Activated CD8-positive, alpha-beta memory T cell treated with anti-CD3 and anti-CD28 coated beads, Interleukin-2, amount 50 U/mL, for 1 hour (primary cell): Measurements from ENCODE around the gene CHIT1.

ENCODE experiments used
- DNase-seq: peaks from one replicate; pipeline ENCODE4 v3.0.0-alpha.2; 2020; ENCODE audit errors: extremely low read depth

CHIT1 gene

DNA sequence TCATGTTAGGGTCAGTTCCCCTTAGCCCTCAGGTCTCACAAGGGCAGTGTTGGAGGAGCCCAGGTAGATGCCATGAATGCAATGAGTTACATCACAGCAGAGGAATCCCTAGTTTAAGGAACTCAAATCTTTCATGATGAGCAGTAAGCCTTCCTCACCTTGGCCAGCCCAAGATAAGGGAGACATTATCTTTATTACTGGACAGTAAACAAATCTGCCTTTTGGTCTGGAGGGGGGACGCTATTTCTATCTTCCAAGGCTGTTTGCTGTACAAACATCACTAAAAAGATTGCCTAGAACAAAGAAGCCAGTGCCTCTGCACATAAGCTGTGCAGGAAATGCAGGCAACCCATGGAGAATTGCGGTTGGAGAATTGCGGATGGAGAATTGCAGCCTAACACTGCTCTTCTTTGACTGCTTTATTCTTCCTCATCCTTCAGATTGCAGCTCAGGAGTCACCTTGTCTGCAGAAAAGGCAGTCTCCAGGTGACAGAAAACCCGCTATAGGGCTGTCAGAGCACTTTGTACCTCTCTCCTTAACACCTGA, 40.7 kb downstream of the CHIT1 start:
- no peak for DNase-seq

DNA sequence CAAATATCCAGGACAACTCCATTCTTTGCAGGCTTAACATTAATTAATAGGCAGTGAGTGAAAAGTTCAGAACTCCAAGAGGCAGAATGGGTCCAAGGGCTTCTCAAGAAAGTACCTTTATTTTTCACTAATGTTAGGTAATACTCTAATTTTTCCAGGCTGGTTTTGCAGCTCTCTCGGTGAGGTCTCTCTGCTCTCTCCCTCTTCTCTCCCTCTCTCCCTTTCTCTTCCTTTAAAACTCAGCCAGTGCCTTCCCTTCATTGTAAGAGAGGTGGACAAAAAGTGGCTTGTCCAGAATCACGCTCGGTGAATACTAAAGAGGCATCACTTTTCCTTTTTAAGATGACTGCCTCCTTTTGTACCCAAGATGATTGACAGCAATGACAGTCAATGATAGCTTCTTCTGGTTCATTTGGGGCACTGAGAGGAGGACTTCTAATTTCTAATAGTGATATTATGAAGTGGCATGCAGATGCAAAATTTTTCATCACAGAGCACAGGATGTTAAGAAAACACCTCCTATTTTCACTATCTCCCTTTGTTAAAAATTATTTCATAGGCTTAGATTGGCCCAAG, 41.7 kb downstream of the CHIT1 start:
- no peak for DNase-seq

DNA sequence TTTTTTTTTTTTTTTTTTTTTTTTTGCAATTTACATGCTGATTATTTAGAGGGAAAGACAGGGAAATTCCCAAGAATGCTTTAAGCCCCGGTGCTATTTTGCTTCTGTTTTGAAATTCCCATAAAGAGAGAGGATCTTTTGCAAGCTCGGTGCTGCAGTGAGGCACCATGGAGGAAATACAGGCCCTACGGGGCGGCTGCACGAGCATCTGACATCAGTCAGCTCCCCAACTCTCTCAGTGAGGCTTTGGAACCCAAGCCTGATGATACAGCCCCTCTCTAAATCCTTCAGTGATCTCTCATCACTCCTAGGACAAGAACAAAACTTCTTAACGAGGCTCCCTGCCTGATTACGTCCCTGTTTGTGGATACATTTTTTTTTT, 42.2 kb downstream of the CHIT1 start:
- no peak for DNase-seq

DNA sequence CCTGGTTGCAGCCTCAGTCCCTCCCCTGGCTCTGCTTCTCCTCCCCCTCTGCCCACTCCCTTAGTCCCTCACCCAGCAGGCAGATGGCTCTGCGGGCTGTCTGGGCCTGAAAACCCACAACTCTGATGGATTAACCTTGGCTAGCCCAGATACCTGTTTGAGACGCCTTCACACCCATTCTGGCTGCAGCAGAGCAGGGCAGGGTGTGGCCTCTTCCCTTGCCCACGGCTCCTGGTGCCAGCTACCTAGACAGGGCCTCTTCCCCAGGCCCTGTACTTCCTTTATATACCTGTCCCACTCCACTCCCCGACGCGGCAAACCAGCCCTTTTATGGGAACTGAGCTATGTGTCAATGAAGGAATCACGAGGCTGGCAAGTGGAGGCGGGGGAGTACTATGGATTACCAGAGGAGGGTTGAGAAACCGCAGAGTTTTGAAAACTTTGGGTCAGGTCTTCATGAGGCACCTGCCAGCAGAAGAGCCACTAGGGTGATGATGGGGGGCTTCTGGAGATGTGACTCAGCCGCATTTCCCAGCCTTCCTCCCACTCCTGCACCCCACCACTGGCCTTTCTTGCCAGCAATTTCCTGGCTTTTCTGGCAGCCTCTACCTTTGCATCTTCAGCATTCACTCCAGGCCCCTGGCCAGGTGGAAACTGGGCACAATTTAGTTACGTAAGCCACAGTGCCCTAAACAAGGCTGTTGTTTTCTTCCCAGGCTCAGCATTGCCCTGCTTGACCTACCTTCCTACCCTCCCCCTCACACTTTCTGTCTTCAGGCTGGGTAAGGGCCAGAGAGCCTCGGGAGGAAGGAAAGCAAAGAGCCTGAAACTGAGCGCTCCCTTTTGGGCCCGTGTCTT, 42.8 kb downstream of the CHIT1 start, which contains the start of gene CHI3L1:
TSS of gene CHI3L1 (minus strand) at position 259 of the 858 bp plus-strand sequence. CDS start at position 178, 81 bp downstream.
- no peak for DNase-seq

DNA sequence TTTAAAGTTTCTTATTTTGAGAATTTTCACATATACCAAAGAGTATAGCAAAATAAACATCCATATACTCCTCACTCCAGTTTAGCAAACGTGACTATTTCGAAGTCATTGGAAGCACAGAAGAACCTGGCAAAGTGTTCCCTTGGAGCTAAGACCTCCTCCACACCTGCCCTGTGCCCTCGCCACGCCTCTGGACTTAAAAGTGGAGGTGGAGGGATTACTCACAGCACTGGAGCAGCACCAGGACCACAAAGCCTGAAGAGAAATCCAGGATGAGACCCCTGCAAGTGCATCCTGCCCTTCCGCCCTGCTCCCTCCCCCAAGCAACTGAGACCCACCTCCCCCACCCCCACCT, 43.4 kb downstream of the CHIT1 start:
- DNase-seq = no peak

DNA sequence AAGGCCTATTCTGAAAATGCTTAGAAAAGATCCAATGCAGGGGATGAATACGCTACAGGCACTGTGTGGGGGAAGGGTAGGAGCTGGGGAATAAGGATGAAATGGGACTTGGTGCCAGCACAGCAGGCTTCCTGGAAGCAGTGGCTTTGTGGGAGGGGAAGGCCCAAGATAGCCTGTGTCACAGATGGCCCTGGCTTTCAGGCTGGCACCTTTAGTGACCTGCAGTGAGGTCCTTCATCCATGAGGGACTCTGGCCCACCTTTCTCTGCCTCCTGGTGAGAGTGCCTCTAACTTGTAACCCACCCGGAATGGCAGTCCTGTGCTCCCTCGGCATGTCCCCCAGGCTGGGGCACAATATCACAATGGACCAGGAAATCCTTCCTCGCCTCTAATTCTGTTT, 43.9 kb downstream of the CHIT1 start:
- DNase-seq = no peak

DNA sequence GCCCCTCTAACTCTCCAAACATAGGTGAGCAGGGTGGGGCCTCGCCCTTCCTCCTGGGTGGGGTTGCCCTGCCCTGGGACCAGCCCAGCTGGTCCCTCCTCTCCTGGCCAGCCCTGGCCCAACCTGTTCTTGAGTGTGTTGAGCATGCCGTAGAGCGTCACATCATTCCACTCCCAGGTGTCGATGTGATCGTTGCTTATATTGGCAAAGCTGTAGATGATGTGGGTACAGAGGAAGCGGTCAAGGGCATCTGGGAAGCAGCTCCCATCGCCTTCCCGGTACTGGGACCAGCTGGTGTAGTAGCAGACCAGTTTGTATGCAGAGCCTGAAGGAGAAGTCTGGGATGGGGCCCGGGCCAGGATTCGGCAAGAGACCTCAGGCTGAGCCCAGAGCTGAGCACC, 44.4 kb downstream of the CHIT1 start:
- DNase-seq = no peak

DNA sequence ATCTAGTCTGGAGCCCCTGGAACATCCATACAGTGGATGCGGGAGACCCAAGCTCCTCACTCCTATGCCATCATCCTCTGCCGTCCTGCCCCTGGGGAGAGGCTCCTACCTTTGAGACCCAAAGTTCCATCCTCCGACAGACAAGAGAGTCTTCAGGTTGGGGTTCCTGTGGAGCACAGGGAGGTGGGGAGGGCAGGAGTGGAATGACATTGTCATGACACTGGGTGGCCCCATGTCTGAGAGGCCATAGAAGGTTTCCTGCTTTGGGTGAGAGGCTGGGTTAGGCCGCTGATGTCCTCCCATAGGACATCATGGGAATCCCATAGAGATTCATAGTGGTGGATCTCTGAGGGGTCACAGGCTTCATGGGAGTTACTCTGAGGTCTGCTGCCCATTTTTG, 45.0 kb downstream of the CHIT1 start:
- DNase-seq = no peak

DNA sequence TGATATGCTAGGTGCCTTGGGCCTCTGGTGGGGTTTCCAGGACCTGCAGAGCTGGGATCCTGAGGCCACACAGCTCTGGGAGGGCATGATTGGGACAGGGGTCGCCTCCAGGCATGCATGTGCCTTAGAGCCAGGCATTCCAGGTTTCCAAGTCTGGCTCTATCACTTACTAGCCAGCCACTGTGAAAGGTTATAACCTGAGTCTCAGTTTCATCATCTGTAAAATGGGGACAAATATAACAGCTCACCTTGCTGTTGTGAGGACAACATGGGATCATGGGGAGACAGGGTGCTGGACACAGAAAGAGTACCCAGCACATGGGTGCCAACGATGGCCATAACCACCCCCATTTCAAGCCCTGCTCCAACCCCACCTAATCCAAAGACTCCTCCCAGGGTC, 45.6 kb downstream of the CHIT1 start:
- DNase-seq = no peak

DNA sequence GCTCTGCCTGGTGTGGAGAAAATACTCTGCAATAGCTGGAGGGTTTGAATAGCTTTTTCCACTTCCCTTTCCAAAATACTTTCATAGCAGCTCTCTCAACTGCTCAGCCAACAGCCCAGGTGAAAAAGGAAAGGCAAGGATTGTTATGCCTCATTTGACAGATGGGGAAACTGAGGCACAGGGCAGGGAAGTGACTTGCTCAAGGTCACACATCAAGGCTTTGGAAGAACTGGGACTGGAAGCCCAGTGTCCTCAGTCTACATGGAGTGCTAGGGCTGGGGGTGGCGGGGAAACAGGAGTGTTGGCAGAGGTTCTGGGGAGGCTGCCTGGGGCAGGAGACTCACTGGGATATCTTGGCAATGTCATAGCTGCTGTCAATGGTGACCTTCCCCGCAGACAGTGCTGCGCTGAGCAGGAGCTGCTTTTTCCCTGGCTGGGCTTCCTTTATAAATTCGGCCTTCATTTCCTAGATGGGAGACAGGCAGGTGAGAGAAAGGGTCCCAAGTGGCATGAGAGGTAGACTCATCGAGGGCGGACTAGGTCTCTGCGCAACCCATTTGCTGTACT, 47.0 kb downstream of the CHIT1 start:
- DNase-seq = no peak

DNA sequence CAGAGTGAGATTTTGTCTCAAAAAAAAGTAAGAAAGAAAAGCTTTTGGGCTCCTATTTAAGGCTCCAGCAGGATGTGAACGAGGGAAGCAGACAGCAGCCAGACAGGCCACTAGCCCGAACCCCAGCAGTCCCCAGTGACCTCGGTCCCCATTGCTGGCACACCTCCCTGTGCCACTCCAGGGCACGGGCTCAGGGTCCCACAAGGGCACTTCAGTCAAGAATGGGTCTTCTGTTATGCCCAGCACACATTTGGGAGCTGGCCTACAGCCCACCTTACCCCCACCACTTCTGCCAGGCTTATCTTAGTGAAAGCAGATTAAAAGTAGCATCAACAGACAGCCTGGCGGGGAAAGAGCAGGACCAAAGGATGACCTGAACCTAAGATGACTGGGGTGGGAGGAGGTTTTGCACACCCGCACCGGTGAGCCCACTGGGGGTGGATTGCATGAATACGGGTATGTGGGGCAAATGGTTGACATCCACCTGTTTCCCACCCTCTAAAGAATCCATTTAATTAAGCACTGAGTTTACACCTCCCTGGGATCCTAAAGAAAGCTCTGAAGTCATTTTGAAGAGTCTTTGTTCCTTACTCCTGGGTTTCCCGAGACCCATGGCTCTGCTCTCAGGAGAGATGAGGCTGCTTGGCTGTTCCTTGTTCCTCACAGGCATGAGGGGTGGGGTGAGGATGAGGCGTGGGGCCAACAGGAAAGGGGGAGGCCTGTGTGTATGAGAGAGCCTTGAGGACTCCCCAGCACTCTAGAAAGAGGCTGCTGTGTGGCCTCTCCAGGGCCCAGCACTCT, 47.7 kb downstream of the CHIT1 start:
- DNase-seq = no peak

DNA sequence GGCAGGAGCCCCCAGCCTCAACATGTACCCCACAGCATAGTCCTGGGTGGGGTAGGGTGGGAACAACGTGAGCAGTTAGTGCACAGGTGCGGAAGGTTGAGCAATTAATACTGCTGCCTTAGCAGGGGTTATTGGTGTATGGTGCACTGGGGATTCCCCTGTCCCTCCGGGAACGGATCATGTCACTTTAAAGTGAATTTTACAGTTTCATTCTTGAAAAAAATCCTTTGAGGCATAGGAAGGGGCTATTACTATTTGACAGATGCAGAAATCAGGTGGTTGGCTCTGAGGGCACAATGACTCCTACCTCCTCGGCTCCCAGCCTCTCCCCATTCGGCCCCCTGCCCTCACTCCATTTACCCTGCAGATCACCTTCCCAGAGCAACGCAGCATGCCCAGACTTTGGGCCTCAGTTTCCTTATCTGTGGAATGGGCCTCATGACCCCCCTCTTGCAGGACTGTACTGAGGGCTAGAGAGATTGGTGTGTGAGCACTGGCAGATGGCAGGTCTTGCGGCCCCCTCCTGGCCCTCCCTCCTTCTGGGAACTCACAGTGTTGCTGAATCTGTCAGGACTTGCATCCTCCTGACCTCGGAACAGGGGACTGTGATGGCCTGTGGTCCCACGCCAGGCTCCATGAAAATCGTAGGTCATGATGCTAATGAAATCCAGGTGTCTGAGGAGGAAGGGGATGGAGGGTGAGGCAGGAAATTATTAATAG, 48.7 kb downstream of the CHIT1 start:
- no peak for DNase-seq

DNA sequence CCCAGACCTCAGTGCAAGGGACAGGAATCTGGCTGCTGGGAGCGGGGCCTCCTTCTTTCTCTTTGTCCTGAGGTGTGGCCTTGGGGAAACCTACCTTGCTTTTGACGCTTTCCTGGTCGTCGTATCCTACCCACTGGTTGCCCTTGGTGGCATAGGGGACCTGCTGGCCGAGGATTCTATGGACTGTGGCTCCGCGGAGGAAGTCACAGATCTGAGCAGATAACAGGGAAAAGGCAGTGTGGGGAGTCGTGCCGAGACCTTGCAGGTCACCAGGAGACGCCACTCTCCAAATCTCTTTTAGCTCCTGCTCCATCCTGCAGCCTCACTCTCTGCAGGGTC, 49.8 kb downstream of the CHIT1 start:
- no peak for DNase-seq

DNA sequence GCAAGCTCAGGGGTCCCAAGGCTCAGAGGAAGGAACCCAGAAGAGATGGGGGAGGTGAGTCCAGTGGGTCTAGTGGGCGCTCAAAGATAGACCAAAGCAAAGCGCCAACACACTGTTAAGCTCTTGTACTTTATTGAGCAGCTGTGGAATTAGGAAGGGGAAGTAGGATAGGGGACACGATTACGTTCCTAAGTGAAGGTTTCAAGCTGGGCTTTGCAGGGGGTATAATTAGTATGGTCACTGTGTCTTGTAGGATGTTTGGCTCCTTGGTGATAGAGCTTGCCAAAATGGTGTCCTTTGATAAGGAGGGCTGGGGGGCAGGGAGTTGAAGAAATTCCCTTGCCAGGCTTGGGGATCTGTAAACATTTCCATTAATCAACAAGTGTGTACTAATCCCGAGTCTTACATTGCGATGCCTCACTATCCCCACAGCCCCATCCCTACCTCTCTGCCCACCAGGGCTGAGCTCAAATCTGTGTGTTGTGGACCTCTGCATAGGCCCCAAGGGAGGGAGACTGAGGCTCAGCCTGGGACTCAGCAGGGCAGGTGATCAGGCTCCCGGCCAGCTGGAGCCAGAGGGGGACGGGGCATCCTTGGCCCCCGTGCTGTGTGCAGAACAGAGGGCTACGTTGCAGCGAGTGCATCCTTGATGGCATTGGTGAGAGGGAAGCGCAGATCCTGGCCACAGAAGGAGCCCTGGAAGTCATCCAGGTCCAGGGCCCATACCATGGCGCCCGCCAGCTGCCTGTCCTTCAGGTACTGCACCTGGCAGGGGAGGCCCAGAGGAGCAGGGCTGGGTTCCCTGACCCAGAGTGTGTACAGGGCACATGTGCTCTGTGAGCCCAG, 50.4 kb downstream of the CHIT1 start:
- no peak for DNase-seq

DNA sequence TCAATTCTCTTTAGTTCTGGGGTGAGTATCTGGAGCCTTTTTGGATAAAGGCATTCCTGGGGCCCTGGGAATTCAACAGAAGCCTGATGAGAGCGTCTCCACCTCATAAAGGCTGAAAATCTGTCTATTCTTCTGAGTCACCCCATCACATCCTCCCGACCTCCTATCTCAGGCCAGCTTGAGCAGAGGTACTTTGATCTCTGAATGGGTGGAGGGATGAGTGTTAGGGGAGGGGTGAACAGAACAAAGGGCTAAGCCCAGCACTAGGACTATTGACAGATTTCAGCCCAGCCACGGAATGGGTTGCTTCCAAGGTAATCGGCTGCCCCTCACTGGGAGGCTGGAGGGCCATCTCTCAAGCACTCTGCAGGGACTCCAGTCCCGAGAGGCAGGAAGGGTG, 51.4 kb downstream of the CHIT1 start:
- no peak for DNase-seq

DNA sequence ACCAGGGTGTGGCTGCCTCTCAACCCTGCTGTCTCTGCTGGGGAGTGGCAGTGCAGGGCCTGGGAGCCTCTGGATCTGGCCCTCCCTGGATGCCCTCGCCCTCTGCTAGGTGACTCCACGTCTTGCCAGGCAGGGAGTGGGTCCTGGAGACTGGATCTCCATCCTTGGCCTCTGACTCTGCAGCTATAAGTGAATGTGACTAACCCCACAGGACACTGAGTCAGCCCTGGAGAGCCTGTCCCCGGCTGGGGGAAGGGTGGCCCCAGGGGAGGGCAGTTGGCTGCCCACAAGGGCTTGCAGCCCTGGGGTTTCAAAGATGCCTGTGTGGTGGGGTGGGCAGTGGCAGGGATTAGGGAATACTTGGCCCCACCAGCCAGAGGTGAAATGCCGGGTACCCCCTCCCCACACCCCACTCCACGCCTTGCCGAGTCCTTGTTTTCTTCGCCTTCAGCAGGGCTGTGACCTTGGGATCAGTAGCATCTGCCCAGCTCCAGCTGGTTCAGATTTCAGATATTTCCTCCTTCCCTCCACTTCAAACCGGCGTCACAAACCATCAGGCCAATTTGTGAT, 51.9 kb downstream of the CHIT1 start:
- no peak for DNase-seq

DNA sequence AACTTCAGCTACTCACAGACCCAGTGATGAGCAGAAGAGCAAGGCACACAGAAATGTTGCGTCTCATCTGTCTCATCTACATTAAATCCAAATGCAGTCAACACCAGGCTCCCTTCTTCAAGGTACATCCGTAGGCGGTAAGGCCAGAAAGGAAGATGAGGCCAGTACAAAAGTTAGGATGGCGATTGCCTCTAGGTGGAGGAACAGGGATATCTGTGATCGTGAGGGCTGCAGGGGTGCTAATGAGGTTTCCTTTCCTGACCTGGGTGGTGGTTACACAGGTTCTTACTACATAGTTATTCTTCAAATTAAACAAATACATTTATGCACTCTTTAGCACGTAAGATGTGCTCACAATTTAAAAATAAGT, 52.5 kb downstream of the CHIT1 start:
- DNase-seq = no peak

DNA sequence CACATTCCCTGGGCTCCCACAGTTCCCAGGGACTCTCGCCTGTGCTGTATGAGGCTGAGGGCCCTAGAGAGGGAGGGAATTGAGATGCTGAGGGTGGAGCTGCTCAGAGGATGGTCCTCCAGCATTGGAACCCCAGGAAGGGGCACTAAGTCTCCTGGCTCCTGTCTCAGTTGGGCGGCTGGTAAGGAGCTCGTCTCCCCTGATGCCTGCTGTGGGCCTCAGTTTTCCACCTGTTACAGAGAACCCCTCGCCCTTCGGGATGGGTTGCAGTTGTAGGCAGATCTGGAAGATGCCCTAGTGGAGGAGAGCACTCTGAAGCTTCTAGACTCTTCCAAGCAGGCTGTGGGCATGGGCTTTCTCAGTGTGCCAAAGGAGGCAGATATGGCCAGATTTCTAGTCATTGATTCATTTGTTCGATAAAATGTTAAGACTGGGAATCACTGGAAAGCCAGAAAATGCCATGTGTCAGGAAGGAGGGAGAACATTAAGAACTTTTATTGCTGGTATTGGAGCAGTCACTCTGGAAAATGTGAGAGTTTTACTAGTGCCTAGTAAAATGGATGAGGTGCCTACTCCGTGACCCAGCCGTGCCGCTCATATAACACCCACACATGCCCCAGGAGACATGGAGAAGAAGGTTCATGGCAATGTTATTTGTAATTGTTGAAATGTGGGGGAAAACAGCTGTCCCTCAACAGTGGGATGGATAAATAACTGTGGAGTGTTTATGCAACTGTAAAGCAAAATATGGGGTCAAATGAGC, 53.0 kb downstream of the CHIT1 start:
- DNase-seq = no peak

DNA sequence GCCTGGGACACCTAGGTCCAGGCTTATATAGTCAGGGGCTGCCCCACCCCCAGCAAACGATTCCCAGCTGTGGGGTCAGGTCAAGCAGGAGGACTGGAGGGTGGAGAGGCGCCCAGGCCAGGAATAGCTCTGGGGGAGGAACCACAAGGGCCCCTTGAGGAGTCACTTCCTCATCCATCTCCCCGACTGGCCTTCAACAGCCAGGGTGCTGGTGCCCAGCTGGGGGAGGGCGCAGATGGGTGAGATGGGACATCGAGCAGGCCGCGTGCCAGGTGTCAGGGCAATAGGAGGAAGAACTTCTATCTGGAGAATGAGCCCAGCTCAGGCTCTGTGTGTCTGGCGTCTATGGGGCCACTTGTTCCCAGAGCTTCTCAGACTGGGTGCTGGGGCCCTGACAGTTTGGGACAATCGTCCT, 53.6 kb downstream of the CHIT1 start:
- DNase-seq = no peak
